GM04504 (cell line): ENCODE results near the gene POLE4.
A peak's percentile ranks its signal among the peaks of the same experiment; 100 is the strongest.

ENCODE experiments used
- DNase-seq: peaks from one replicate; pipeline ENCODE4 v3.0.0-alpha.2; 2012; ENCODE audit warnings: low read depth

POLE4 gene

GRCh38 chr2:74991977-74992376 lies 33.5 kb downstream of the POLE4 start:
- peak; percentile 56 for DNase-seq

GRCh38 chr2:74999468-74999867 lies 41.0 kb downstream of the POLE4 start:
- no peak for DNase-seq

GRCh38 chr2:75002007-75002406 lies 43.6 kb downstream of the POLE4 start:
- DNase-seq, result no peak

- DNase-seq, result no peak
Observed at GRCh38 chr2:75003276-75003675, 44.8 kb downstream of the POLE4 start.

- DNase-seq, result no peak
Observed at GRCh38 chr2:75003773-75004172, 45.3 kb downstream of the POLE4 start.

- no peak for DNase-seq
Observed at GRCh38 chr2:75006041-75006440, 47.6 kb downstream of the POLE4 start.

GRCh38 chr2:75007061-75007460 lies 48.6 kb downstream of the POLE4 start:
- DNase-seq, result no peak

- no peak for DNase-seq
Observed at GRCh38 chr2:75007819-75008218, 49.4 kb downstream of the POLE4 start.

- DNase-seq, result no peak
Observed at GRCh38 chr2:75010571-75010970, 52.1 kb downstream of the POLE4 start.

GRCh38 chr2:75012080-75012479 lies 53.6 kb downstream of the POLE4 start:
- no peak for DNase-seq

GRCh38 chr2:75018162-75018561 lies 59.7 kb downstream of the POLE4 start:
- DNase-seq, result no peak
